Choroid plexus epithelial cell (primary cell): ENCODE data around the gene USP25.

Experiments
- DNase-seq: peaks from one replicate; pipeline ENCODE4 v3.0.0-alpha.2; 2010; ENCODE audit warnings: low read depth
- H3K4me3 ChIP-seq: 2 replicates; pipeline ENCODE4 v1.5.1; 2011; ENCODE audit warnings: low read depth, mild to moderate bottlenecking, control low read depth, low read length, moderate library complexity
- TF ChIP-seq, protein P1 (sequence below): conservative IDR thresholded peaks from 2 replicates; pipeline ENCODE4 v1.5.1; 2011; ENCODE audit warnings: low read depth, mild to moderate bottlenecking, control low read depth, inconsistent platforms, low read length, moderate library complexity

Gene USP25

DNA sequence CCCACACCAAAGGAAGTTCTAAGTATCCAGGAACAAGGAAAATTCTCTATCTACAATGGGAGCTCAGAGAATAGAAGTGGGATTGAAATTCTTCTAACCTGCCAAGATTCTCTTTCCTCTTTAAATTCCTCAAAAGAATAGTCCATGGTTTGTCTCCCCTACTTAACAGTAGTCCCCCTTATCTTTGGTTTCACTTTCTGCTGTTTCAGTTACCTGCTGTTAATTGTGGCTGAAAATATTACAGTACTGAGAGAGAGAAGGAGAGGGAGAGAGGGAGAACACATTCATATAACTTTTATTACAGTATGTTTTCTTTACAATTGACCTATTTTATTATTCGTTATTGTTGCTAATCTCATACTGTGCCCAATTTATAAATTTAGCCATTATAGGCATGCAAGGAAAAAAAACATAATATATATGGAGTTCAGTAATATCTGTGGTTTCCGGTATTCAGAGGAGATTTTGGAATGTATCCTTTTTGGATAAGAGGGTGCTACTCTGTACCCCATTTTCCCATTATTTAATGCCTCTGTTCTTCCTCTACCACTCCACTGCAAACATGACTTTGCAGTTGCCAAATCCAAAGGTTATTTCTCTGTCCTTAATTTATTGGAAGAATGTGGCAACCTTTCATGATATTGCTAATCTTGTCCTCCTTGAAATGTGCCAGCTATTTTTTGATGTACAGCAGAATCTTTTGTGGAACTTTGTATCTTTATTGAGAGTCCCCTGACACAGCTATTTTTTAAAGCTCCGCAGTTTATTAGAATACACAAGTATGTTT is 68.0 kb downstream of the USP25 start:
- TF ChIP-seq, protein P1, sequence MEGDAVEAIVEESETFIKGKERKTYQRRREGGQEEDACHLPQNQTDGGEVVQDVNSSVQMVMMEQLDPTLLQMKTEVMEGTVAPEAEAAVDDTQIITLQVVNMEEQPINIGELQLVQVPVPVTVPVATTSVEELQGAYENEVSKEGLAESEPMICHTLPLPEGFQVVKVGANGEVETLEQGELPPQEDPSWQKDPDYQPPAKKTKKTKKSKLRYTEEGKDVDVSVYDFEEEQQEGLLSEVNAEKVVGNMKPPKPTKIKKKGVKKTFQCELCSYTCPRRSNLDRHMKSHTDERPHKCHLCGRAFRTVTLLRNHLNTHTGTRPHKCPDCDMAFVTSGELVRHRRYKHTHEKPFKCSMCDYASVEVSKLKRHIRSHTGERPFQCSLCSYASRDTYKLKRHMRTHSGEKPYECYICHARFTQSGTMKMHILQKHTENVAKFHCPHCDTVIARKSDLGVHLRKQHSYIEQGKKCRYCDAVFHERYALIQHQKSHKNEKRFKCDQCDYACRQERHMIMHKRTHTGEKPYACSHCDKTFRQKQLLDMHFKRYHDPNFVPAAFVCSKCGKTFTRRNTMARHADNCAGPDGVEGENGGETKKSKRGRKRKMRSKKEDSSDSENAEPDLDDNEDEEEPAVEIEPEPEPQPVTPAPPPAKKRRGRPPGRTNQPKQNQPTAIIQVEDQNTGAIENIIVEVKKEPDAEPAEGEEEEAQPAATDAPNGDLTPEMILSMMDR: no peak
- peak; percentile 40 for DNase-seq
- no peak overlapping the region for H3K4me3 ChIP-seq

DNA sequence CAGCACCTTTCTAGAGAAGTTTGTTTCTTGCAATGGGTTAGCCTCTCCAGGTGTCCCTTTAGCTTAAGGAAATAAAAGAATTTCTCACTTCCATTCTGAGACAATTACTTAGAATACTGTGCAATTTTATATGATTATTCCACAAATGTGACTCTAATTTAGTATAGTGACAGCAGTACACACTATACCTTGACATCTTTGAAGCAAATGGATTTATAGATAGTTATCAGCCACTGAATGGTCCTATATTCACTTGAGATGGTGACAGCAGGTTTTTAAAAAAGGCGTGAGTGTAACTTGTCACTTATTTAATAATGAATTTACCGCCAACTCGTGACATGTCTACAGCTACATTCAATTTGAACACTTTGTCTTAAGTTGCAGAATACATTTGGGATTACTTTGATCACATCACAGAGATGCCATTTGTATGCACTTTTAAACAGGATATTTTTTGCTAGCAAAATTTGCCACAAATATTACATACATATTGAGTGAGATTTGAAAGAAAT is 71.6 kb downstream of the USP25 start:
- TF ChIP-seq, protein P1: no peak
- no peak overlapping the region for H3K4me3 ChIP-seq
- no peak for DNase-seq

DNA sequence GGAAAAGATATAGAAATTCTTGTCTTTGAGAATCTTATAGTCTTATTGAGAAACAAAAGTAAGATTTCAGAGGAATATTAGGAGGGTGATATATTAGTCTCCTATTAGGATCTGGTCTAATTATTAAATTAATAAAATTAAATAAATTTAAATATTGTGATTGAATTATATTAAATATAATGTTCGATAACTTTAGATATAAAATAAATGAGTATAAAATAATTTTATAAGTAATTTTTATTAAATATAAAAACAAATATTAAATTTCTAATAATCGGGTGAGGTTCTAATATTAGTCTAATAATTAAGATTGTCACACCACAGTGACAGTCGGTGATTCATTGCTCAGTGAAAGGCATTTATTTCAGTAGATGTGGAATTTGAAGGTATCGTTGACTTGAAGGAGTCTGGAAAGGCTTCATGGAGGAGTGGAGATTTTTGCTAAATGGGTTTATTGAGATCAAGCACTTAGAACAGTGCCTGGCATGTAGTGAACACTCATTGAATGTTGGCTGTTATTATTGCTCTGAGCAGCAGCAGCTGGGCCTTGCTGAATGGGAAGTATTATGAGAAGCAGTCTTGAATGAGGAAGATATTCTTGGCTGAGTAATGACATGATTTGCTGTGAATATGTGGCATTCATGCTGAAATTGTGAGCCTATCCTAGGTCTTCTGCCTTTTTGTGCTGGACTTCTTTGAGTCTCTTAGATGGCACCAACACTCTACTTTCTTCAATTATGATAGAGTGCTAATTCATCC is 74.6 kb downstream of the USP25 start:
- TF ChIP-seq, protein P1: no peak
- no peak for DNase-seq
- H3K4me3 ChIP-seq: no peak overlapping the region

DNA sequence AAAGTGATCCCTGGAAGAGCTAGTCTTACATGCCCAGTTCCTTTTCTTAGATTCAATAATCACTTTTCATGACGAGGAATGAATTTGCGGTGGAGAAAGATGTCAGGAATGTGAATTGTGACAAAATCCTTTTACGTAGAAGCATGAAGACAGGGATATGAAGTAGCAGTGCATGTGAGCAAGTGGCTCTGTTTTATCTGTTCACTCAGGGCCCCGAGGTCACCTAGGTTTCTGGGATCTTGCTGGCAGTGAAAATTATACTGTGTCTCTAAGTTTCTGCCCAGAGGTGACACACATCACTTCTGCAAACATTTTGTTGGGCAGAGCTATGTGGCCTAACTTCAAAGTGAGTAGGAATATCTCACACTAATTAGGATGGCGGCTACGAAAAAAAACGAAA is 79.3 kb downstream of the USP25 start:
- no peak for DNase-seq
- TF ChIP-seq, protein P1: no peak

DNA sequence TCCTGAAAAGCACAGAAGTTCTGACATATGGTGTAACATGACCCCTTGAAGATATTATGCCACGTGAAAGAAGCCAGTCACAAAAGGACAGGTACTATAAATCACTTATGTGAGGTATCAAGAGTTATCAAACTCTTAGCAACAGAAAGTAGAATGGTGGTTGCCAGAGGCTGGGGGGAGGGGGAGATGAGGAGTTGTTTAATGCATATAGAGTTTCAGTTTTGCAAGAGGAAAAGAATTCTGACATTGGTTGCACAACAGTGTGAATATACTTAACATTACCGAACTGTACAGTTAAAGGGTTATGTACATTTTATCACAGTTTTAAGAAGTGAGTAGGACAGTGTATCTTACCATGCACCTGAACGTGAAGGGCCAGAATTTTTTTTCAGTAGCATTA is 80.0 kb downstream of the USP25 start:
- TF ChIP-seq, protein P1: no peak
- H3K4me3 ChIP-seq: no peak overlapping the region
- peak; percentile 86 for DNase-seq

More for the DNA sequence above, 79.3 kb downstream of the USP25 start:
- no peak overlapping the region for H3K4me3 ChIP-seq

DNA sequence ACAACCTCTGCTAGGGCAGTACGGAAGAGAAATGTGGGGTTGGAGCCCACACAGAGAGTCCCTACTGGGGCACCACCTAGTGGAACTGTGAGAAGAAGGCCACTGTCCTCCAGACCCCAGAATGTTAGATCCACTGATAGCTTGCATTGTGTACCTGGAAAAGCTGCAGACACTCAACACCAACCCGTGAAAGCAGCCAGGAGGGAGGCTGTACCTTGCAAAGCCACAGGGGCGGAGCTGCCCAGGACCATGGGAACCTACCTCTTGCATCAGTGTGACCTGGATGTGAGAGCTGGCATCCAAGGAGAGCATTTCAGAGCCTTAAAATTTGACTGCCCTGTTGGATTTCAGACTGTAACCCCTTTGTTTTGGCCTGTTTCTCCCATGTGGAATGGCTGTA is 85.5 kb downstream of the USP25 start:
- no peak for DNase-seq
- TF ChIP-seq, protein P1: no peak
- no peak overlapping the region for H3K4me3 ChIP-seq
